Stimulated activated CD8-positive, alpha-beta memory T cell treated with anti-CD3 and anti-CD28 coated beads, Interleukin-15, amount 100 ng/mL, for 48 hours (primary cell): ENCODE measurements around the gene ZBTB4.
A peak's percentile ranks its signal among the peaks of the same experiment; 100 is the strongest.

Experiments used
- DNase-seq, 2 donors: peaks; one replicate each; pipeline ENCODE4 v3.0.0-alpha.2; 2020; ENCODE audit warnings: low read depth in 2 of 2

ZBTB4 gene

DNA sequence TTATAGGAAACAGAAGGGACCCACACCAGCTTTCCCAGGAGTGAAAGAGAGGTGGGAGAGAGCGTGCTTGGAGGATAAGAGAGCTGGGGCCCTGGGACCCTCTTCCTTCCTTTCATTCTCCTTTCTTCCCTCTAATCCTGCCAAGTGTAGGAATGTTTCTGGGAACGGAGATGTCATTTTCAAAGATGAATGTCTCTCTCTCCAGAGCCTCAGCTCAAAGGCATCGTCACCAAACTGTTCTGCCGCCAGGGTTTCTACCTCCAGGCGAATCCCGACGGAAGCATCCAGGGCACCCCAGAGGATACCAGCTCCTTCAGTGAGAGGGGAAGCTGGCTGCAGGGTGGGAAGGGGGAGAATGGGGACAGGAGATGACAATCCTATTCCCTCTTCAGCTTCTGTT is 38.2 kb downstream of the ZBTB4 start:
- DNase-seq: no peak

DNA sequence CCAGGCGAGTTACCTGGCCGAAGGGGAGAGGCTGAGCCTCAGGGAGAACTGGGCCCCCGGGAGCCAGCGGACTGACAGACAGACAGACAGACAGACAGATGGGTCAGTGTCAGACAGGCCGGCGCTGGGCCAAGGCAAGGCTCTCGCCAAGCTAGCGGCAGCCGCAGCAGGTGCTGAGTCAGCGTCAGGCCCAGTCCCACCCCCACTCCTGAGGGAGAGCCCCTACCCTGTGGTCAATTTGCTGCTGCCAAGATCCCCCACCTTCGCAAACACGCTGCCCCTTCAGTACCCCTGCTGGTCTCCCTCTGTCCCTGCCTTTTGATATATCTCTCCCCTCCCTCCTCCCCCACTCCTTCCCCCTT is 38.6 kb downstream of the ZBTB4 start:
- DNase-seq: no peak

DNA sequence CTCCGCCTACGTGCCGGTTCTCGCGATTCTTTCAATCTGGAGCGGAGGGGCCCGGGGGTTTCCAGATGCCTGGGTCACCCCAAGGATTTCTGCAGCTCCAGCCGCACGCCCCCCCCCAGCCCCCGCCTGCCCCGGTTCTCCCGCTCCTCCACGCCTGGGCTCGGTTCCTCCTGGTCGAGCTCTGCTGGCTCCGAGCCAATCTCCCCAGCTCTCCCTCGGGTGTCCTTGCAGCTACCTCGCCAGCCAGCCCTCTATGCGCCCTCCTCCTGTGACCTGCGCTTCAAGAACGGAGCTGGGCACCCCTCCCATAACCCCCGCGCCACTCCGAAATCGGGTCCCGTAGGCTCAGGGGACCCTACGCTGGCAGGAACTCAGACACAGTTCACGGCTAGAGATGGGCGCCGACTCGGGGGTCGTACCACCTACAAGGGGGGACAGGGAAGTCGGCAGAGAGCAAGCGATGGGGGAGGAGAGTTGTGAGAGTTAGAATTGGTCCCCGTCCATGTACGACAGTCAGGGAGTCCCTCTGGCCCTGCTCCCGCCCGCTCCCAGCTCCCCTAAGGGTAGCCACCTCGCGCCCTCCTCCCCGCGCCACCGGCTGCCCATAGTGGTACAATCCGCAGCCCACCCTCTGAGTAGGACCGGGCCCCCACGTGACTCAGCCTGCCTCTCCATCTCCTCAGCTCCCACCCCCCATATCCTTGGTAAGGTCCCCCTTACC is 39.2 kb downstream of the ZBTB4 start:
- no peak for DNase-seq

DNA sequence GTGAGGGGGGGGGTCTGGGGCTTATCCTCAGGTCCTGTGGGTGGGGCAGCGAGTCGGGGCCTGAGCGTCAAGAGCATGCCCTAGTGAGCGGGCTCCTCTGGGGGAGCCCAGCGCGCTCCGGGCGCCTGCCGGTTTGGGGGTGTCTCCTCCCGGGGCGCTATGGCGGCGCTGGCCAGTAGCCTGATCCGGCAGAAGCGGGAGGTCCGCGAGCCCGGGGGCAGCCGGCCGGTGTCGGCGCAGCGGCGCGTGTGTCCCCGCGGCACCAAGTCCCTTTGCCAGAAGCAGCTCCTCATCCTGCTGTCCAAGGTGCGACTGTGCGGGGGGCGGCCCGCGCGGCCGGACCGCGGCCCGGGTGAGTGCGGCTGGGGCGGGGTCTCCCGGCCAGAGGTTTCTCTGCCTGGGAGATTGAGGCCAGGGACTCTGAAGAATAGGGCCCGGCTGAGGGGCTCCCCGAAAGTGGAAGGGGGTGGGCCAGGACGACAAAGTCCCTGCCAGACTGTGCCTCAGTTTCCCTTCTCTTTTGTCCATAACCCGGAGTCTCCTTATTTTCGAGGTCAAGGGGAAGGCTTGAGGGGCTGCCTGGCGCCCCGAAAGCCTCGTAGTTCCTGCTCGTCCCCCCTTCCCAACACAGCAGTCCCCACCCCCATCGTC is 39.8 kb downstream of the ZBTB4 start, which contains the start of gene FGF11:
FGF11 (plus strand) TSS at position 51 of the 651 bp plus-strand sequence; CDS start at position 160, 109 bp downstream.
- DNase-seq: no peak

DNA sequence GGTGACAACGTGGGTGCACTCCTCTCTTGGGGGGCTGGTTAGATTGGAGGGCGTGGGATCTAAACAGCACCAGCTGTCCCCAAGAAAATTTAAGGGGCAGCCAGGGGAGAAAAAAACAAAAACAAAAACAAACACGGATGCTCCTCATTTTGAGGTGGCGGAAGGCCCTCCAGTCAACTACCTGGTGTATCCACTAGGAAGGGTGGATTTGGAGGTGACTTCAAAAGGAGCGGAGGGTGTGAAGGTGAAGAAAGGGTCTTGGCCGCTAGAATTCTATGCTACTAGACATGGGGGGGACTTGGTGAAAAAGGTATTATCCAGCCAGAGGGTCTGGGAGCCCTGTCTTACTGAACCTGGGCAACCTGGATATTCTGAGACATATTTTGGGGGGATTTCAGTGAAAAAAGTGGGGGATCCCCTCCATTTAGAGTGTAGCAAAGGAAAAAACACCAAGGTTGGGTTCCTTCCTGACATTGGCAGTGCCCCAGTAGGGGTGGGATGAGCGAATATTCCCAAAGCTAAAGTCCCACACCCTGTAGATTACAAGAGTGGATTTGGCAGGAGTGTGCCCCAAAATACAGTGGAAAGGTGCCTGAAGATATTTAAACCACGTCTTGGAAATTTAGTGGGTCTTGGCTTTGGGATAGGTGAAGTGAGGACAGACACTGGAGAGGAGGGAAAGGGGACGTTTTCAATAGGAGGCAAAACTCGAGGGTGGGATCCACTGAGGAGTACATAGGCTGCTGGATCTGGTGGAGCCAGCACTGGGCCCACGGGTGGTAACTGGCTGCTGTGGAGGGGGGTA is 40.6 kb downstream of the ZBTB4 start:
- DNase-seq: no peak

DNA sequence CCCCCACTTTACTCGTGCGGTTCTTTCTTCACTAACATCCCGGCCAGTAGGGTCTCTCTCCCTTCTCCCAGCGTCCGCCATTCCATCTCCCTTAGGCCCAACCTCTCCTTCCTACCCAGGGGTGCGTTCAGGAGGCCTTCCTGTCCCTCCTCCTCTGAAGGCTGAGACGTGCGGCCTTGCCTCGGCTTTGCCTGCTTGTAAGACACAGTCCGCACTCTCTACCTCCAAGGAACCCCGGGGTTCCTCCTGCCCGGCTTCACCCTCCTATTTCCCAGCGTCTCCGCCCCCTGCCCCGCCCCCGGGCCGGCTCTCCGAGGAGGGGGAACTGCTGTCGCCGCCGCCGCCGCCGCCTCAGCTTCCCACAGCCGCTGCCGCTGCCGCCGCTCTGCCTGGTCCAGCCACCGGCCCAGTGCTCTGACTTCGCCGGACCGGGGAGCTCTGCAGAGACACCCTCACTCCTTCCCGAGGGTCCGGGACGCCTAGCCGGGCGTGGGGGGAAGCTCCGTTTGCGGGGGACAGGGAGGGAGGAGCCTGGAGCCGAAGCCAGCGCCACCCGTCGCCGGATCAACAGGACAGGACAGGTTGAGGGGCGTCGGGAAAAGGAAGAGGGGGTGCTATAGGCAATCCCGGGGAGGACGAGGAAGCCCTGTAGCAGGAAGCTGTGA is 41.3 kb downstream of the ZBTB4 start:
- DNase-seq: no peak

DNA sequence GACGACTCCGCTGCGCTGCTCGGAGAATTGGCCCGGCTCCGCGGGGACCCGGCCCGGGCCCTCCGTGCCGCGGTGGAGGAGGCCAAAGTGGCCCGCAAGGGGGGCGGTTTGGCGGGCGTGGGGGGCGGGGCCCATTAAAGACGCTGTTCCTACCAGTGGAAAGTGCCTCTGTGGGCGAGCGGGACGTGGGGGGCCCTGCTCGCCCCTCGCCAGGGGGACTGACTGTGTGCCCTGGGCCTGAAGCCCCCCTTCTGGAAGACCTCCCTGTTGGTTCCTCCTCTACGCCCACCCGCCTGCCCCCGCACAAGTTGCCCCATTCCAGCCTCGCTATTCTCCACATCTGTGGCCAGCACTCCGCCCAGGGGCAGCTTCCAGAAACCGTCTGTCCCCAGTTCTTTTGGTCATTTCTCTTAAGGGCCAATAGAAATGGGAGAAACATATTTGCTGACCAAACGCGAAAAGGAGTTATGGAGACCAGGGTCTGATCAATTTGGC is 42.0 kb downstream of the ZBTB4 start:
- no peak for DNase-seq

DNA sequence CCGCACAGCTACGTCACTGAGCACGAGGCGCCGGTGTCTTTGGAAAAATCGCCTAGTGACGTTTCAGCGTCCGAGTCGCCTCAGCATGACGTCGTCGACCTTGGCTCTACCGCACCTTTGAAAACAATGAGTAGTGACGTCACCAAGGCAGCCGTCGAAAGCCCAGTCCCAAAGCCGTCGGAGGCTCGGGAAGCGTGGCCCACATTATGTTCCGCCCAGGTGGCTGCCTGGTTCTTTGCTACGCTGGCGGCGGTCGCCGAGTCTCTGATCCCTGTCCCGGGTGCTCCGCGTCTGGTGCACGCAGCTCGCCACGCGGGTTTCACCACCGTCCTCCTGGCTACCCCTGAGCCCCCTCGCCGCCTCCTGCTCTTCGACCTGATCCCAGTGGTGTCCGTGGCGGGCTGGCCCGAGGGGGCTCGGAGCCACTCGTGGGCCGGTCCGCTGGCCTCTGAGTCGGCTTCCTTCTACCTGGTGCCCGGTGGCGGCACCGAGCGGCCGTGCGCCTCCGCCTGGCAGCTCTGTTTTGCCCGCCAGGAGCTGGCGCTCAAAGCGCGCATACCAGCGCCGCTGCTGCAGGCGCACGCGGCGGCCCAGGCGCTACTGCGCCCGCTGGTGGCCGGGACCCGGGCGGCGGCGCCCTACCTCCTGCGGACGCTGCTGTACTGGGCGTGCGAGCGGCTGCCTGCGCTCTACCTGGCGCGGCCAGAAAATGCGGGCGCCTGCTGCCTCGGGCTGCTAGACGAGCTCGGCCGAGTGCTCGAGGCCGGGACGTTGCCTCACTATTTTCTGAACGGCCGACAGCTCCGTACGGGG is 42.7 kb downstream of the ZBTB4 start:
- DNase-seq: peak; percentile 77 to 83

DNA sequence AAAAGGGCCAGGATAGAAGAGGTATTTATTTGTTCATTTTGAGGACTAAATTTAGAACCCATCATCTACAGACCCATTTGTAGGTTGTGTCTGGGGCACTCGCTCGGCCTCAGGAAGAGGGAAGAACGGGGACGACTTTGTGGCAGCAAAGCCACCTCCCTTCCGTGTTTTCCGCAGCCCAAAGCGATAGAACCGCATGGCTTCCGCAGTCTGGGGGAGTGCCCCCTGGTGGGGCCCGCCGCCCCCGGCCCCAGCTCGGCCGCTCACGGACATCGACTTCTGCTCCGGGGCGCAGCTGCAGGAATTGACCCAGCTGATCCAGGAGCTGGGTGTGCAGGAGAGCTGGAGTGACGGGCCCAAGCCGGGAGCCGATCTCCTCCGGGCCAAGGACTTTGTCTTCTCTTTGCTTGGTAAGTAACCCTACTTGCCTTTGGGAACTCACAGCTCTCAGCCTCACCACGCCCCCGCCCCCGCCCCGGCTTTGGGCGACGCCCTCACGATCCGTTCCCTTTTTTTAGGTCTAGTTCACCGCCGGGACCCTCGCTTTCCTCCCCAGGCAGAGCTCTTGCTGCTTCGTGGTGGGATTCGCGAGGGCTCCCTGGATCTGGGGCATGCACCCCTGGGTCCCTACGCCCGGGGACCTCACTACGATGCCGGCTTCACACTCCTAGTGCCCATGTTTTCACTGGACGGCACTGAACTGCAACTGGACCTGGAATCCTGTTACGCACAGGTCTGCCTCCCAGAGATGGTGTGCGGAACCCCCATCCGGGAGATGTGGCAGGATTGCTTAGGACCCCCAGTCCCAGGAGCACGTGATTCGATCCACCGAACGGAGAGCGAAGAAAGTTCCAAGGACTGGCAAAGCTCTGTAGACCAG is 43.5 kb downstream of the ZBTB4 start:
- DNase-seq: peak in 1 of 2 donors; percentile 42

DNA sequence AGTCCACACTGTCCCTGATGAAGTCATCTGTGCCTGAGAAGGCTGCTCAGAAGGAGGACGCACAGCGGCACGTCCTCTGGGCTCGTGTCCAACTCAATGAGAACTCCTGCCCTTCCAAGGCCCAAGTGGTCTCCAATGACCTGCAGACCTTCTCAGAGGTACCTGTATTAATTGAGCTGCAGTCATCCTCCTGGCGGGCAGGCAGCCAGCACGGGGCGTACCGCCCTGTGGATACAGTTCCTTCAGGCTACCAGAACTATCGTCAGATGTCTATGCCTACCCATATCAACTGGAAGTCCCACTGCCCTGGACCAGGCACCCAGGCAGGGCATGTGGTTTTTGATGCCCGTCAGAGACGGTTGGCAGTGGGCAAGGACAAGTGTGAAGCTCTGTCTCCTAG is 47.1 kb downstream of the ZBTB4 start:
- no peak for DNase-seq

DNA sequence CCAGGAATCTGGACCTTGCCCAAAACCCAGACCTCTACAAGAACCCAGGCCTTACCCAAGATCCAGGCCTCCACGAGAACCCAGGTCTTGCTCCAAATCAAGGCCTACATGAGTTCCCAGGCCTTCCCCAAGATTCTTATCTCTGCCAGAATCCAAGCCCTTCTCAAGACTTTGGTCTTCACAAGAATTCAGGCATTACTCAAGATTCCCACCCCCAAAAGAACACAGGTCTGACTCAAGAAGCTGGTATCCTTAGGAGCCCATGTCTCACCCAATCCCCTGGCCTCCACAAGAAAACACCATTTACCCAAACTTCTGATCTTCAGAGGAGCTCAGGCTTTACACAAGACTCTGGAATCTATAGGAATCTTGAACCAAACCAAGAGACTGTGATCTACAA is 48.2 kb downstream of the ZBTB4 start:
- DNase-seq: no peak

DNA sequence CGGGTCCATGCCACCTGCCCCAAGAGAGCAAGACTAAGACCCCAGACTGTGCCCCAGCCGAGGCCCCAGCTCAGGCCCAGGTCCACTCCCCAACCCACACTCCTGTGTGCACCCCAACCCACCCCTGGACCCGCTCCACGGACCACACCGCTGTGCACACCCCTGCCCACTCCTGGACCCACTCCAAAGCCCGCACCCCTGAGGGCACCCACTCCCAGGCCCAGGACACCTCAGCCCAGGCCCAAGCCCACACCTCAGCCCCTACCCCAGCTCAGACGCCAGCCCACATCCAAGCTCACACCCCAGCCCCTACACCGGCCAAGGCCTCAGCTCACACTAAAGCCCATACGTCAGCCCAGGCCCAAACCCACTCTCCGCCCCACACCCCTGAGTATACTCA is 49.7 kb downstream of the ZBTB4 start:
- DNase-seq: no peak

DNA sequence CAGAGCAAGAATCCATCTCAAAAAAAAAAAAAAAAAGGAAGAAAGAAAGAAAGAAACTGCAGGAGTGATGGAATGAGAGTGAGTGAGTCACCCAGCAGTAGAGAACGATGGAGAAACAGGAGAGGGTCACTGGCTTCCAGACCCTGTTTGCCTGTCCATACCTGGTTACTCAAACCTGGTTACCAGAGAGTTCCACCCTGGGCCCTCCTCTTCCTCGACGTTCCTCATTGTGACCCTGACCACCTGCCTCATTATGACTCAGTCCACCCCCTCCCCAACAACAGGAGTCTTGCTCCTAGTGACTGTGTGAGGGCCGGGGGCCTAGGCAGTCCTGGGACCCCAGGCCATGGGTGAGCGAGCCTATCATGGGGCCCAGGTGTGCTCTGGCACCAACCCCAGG is 50.9 kb downstream of the ZBTB4 start, which contains the start of gene SPEM3:
SPEM3 (plus strand) TSS at position 301 of the 400 bp plus-strand sequence; CDS start at position 347, 46 bp downstream.
- no peak for DNase-seq

DNA sequence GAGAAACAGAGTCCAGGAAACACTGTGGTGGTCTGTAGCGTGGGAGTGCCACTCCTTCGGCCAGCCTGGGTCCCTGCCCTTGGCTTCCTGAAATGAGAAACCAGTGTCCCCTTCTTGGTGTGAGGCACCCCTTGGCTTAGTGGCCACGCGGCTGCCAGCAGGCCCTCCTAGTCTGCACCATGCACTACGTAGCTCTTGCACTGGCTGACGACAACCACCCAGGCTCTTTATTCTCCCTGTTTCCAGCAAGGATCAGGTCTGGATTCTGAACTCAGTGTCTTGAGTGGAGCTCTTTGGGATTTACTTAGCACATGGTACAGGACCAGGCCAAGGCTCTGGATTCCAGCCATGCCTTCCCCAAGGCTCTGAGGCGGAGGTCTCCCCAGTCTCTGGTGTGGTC is 51.9 kb downstream of the ZBTB4 start:
- DNase-seq: no peak

DNA sequence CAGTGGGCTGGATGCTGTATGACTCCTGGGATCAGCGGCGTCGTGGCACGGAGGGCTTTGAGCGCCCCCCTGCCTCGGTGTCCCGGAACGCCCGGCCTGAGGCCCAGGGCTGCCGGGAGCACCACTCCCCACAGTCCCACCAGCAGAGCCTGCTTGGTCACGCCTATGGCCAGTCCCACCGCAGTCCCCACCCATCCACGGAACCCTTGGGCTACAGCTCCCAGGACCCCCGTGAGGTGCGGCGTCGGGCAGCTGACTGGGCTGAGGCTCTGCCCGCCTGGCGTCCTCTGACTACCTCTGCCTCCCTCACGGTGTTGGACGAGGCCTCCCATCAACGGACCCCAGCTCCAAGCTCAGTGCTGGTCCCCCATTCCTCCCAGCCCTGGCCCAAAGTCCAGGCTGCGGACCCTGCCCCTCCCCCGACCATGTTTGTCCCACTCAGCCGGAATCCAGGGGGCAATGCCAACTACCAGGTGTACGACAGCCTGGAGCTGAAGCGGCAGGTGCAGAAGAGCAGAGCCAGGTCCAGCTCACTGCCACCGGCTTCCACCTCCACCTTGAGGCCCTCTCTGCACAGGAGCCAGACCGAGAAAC is 52.4 kb downstream of the ZBTB4 start:
- no peak for DNase-seq

DNA sequence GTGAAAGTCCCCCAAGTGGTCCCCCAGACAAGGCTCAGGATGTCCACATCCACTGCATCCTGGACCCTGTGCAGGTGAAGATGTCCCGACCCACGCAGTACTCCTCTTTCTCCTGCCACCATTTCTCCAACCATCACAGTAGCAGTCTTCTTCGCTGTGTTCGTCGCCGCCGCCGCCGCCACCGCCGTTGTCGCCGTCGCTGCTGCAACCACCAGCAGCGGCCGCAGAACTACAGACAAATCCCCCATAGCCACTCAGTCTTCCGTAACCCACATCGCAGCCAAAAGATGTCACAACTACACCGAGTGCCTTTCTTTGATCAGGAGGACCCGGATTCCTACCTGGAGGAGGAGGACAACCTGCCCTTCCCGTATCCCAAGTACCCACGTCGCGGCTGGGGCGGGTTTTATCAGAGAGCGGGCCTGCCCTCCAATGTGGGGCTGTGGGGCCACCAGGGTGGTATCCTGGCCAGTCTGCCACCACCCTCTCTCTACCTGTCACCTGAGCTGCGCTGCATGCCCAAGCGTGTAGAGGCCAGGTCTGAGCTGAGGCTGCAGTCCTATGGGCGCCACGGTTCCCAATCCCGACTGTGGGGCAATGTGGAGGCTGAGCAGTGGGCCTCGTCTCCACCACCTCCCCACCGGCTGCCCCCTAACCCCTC is 53.1 kb downstream of the ZBTB4 start:
- no peak for DNase-seq

DNA sequence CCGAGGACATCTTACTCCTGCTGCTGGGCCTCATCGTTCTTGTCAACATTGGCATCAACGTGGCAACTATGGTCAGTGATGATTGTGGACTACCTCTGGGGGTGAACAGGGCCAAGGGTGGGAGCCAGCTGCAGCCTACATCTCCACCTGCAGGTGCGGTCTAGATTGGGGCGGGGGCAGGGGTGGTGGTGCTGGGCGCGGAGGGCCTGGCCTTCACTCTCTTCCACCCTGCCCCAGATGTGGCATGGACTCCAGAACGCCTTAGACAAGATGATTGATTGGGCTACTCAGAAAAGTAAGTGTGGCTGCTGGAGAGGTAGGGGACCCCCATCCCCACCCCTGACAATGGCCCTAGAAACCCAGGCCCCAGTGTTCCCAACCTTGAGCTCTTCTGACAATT is 53.7 kb downstream of the ZBTB4 start:
- DNase-seq: no peak

DNA sequence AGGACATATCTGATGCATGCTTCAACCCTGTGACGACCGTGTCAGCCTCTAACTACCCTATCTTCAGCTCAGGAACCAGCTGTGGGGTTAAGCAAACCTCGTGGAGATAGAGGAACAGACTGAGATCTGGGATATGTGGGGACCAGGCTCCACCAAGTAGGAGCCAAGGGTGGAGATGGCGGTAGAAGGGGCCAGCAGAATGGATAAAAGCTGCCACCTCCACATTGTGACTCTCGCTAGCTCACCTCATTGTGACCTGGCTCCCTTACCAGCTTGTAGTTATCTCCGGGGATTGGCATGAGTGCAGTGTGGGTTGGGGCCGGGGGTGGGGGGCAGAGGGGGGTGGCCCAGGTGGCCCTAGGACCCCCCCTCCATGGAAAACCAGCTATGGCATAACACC is 54.1 kb downstream of the ZBTB4 start, which contains the start of gene SPEM2:
SPEM2 (plus strand) TSS at position 301 of the 400 bp plus-strand sequence; CDS start at position 374, 73 bp downstream.
- DNase-seq: no peak

DNA sequence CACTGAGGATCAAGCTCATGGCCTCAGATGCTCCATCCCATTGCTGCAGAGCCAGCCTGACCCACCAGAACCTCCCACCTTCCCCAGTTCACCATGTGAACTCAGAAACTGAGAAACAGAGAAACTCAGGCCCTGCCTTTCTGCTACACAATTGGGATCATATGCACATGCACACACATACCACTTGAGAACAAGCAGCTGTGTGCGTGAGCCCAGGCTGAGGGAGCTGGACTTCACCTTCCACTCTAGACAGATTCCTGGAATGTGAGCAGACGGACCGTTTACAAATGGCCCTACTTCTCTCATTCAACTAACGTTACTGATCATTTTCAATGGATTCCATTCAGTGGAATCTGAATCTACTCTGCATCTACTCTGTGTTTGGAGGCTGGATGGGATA is 55.8 kb downstream of the ZBTB4 start:
- no peak for DNase-seq
